Endometrial microvascular endothelial cells (primary cell): ENCODE results near the gene ZNF669. TPM values are rescaled to one million over a fixed set of nuclear protein-coding genes. Genes with fewer than 3 reads are reported as not detected.
"Not testable (repeated sequence)": the region's sequence is repeated elsewhere in the genome, so short reads cannot be mapped to it uniquely, and the experiment has no call there.

Source experiments
- in situ Hi-C: cut with HindIII; loops from 2 replicates; pipeline ENCODE4 v1.10.0; 2017; ENCODE audit warnings: low sequenced_read_pairs, low pct_unique_long_range_greater_than_20kb; ENCODE audit errors: inconsistent ontology term
- total RNA-seq: library from RNA; depleted of rRNA; stranded (reverse); fragments of >200 nt; gene quantifications from one replicate; pipeline ENCODE4 v1.2.3, GENCODE V29; 2015; ENCODE audit errors: inconsistent ontology term

Gene ZNF669
- 9.9 TPM for total RNA-seq

- in situ Hi-C loops: no loop called here
Observed at GRCh38 chr1:247103859-247104591, at the start of gene ZNF669. TSS of gene ZNF669 (minus strand) at chr1:247104356. CDS start at chr1:247104199, 157 bp downstream.

DNA sequence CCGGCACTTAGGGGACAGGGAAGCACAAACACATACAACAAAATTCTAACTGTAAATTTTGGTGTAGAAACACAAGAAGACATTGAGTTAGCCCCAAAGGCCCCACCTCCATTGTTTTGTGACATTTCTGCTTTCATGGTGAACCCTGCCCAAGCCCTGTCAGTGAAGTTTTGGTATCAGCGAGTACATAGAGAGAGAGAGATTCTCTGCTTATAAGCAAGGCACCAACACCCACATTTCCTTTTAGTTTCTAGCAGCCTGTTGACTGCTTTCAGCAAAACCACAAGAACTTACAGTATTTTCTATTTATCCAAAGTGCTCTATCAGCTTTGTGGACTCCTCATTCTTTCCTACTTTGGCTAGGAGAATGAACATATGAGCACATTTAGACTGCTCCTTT lies 43.6 kb upstream of the ZNF669 start:
- in situ Hi-C loops: no loop called here

DNA sequence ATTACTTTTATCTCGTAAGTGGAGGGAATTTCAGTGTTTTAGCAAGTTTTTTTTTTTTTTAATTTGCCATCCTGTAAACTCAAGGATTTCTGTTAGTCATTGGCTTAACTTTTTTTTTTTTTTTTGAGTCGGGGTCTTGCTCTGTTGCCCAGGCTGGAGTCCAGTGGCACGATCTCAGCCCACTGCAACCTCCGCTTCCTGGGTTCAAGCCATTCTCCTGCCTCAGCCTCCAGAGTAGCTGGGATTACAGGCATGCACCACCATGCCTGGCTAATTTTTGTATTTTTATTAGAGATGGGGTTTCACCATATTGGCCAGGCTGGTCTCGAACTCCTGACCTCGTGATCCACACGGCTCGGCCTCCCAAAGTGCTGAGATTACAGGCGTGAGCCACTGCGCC lies 43.0 kb upstream of the ZNF669 start:
- in situ Hi-C loops: not testable (repeated sequence)

DNA sequence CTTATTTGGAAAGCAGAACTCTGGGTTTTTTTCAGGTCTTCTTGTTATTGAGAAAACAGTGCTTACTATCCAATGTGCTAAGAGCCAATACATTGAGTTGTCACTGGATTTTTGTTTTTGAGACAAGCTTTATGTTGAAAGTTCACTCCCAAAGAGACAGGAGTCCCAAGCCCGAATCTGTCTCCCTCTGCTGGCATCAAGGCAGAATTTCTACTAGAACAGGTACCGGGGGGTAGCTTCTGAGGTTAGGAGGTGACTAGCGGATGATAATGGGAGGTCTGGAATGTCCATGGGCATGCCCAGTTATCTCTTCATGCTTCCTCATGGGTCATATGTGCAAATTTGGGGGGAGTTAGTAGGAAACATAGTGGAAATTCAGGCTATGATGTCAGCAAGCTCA lies 42.5 kb upstream of the ZNF669 start:
- in situ Hi-C loops: no loop called here

DNA sequence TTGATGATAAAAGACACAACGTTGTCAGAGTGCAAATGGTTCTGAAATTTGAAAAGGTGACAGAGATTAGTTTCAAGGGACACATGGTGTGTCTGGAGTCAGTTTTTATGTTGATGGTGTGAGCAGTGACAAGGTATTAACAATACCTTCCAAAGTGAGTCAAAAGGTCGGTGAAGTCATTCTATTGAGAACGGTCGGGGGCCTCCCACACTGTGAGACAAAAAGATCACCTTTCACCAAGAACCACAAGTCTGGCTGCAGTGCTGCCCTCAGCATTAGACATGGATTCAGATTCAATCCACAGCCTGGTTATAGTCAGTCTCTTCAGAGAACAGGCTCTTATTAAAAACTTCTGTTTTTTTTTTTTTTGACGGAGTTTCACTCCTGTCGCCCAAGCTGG lies 41.1 kb upstream of the ZNF669 start:
- in situ Hi-C loops: no loop called here

GRCh38 chr1:247139557-247139956 lies 35.4 kb upstream of the ZNF669 start:
- in situ Hi-C loops: not testable (repeated sequence)

DNA sequence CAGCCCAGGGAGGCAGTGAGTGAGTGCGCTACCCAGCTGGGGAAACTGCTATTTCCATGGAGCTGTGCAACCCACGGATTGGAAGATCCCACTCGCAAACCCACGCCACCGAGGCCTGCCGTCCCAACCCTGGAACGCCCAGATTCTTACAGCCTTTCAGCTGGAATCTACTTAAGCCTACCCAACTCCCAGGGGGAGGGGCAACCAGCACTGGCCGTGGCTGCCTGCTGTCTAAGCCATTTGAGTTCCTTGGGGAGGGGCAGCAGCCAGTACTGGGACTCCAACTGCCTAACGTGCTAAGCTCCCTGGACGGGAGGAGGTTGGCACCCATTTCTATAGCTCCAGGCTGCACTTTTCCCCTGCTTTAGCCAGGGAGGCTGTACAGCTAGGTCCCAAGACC lies 27.1 kb upstream of the ZNF669 start:
- in situ Hi-C loops: no loop called here

GRCh38 chr1:247127519-247128282 lies 23.5 kb upstream of the ZNF669 start:
- in situ Hi-C loops: not testable (repeated sequence)

GRCh38 chr1:247126601-247127000 lies 22.4 kb upstream of the ZNF669 start:
- in situ Hi-C loops: not testable (repeated sequence)

- in situ Hi-C loops: not testable (repeated sequence)
Observed at GRCh38 chr1:247126166-247126565, 22.0 kb upstream of the ZNF669 start.

DNA sequence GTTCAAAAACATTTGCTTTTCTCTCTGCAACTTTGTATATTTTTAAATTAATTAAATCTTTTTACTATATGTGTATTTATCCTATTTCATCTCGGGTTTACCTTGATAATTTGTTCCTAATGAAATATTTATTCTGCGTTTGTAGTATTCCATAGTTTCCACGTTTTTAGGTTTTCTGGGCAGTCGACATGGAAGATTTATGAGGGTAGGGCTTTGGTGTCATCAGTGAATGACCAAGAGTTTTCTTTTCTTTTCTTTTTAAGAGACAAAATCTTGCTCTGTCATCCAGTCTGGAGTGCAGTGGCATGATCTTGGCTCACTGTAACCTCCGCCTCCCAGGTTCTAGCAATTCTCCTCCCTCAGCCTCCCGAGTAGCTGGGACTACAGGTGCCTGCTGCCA lies 17.2 kb upstream of the ZNF669 start:
- in situ Hi-C loops: no loop called here

GRCh38 chr1:247120408-247120668 lies 16.2 kb upstream of the ZNF669 start:
- in situ Hi-C loops: not testable (repeated sequence)

DNA sequence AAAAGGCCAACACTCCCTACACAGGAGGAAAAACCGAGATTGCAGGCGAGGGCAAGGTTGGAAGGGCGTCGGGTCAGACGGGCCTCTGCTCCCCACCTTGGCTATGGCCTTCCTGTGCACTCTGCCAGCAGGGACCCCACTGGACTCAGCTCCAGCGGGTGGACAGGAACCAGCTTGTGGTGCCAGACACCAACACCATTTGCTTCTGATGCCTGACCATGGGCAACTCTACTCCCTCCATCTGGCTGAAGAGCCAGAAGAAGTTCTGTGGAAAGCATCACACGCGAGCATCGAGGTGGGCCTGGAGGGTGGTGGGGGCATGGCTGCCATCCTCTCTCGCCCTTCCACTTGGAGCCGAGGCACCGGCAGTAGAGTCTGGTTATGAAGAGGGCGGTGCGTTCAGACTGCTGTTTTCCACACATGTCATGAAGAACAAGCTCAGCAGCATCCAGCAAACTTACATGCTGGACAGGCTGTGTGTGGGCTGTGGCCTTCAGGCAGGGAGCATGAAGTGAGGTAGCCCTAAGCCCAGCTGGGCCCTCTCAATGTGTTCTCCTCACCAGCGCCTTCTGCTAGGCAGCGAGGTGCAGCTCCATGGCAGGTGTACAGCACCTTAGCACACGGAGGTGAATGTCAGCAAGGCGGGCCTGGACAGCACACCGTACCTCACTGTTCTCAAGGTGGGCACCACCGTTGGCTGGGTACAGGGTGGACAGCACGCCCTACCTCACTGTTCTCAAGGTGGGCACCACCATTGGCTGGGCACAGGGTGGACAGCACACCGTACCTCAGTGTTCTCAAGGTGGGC lies 15.6 kb upstream of the ZNF669 start:
- in situ Hi-C loops: no loop called here

DNA sequence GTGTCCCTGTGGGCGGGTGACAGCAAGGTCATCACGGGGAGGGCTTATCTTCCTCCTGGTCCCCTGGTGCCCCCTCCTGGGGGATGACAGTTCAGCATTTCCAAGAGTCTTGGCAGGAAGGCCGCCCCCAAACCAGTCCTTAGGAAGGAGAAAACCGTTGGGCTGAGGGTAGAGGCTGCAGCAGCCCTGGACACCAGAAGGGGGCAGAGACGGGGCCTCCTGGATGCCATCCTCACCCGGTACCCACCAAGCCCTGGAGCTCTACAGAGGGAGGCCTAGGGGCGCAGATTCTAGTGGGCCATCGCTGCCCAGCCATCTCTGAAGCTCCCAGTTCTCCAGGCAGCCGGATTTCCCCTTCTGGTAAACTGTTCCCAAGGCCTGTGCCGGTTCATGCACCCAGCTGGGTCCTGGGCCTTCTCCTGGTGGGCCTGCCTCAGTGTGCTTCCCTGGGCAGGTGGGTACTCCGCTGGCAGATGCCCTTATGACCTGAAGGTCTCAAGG lies 14.8 kb upstream of the ZNF669 start:
- in situ Hi-C loops: no loop called here

DNA sequence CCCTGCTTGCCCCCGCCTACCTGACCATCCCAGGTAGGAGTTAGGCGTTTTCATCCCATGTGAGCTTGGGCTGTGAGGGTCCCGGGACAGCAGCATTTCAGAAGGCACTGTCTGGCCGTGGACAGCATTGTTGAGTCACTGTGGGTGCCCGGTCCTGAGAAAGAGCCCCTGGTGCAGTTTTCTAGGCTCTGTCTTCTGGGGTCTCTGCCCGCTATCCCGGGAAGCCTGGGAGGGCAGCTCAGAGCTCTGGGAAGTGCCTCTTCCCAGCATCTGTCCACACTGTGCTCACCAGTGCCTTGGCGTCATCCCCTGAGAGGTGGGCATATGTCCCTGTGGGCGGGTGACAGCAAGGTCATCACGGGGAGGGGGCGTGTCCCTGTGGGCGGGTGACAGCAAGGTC lies 11.4 kb upstream of the ZNF669 start:
- in situ Hi-C loops: no loop called here

GRCh38 chr1:247115141-247115510 lies 11.0 kb upstream of the ZNF669 start:
- in situ Hi-C loops: no loop called here

- in situ Hi-C loops: no loop called here
Observed at GRCh38 chr1:247114351-247115140, 10.4 kb upstream of the ZNF669 start.

GRCh38 chr1:247113733-247114271 lies 9.6 kb upstream of the ZNF669 start:
- in situ Hi-C loops: no loop called here

GRCh38 chr1:247113094-247113497 lies 8.9 kb upstream of the ZNF669 start:
- in situ Hi-C loops: no loop called here
